GM18526 (cell line): ENCODE measurements around the gene BCL11B.

Experiments used
- POLR2A ChIP-seq: IDR thresholded peaks from 3 replicates; pipeline ENCODE4 v1.6.1; 2011; ENCODE audit not compliant: insufficient read length; ENCODE audit errors: extremely low read depth

BCL11B gene

GRCh38 chr14:99304208-99304607 is 32.2 kb upstream of the BCL11B start:
- no peak for TF ChIP-seq POLR2A

- TF ChIP-seq POLR2A: no peak
Measured at GRCh38 chr14:99300190-99300589, 28.2 kb upstream of the BCL11B start.

- no peak for TF ChIP-seq POLR2A
Measured at GRCh38 chr14:99296517-99296916, 24.5 kb upstream of the BCL11B start.

DNA sequence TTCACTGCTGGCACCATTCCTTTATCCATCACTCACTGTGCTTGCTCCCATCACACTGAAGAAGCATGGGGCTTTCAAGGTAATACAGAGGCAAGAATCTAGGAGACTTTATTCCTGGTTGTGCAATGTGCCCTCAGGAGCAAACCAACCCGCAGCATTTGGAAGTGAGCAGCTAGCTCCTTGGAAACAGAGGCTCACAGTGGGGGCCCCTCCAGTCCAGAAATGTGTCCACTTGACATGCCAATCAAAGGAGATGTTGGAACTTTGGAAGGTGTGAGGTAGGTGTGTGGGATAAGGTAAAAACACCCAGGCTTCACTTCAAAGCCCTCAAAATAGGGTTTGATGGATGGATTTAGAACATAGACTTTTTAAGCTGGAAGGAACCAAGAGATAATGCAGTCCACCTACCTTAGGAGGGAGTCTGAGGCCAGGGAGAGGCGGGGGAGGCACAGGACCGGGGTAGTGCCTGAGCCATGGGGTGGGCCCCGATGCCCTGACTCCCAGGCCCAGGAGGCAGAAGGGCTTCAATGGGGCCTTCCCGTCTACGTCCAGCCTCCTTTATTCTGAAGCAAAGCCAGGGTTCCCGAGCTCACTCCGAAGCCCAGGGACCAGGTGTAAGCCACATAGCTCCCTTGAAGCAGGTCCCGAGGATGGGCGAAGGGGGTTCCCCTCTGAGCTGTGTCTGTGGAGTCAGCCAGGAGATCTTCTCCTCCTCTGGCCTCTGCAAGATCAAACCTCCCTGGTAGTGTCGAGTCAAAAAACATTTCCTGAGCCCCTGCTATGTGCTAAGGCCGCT is 17.6 kb upstream of the BCL11B start:
- TF ChIP-seq POLR2A: no peak

DNA sequence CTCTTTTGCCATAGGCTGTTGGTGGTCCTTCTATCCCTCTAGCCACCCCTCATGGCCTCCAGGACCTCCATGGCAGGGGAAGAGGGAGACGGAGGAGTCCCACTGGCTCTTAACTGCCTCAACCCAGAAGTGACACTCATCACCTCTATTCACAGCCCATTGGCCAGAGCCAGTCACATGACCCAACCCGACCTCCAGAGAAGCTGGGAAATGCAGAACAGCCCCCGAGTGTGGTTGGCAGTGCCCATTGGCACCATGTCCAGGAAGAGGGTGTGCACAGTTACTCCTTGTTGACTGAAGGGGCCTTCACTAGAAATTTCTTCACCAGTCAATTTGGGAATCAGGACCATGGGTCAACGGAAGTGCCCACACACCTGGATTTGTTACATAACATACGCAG is 17.0 kb upstream of the BCL11B start:
- no peak for TF ChIP-seq POLR2A

GRCh38 chr14:99287269-99287942 is 15.4 kb upstream of the BCL11B start:
- TF ChIP-seq POLR2A: no peak

GRCh38 chr14:99286761-99287160 is 14.8 kb upstream of the BCL11B start:
- no peak for TF ChIP-seq POLR2A

DNA sequence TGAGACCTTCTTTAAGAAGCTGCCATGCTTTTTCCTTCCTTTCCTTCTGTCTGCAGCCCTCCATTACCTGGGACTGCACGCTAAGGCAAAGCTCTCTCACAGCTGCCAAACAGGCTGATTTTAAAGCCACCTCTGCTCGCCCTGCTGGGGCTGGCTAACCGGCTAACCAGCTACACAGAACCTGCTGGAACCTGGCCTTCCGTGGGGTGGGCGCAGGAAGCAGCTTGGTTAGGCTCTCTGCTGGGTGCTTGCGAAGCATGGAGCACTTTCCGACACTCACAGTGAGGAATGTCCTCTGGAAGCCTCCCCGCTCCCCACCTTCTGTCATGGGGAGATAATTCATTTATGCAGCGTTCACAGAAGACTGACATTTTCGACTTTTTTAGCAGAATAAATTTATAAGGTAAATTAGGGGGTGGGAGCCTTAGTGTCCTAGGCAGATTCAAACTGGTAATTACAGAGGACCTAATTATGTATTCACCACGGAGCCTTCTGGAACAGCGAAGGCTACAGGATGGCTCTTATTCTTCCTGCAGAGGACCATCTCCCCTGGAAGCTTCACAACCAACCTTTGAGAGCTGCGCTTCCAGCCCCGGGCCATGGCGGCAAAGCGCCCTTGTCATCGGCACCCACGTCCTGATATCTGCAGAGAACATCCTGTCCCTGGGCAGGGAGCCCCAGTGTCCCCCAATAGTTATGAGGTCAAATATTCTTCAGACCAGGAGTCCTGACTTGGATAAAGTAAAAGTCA is 12.4 kb upstream of the BCL11B start:
- TF ChIP-seq POLR2A: no peak

- TF ChIP-seq POLR2A: no peak
Measured at GRCh38 chr14:99282261-99283050, 10.5 kb upstream of the BCL11B start.

DNA sequence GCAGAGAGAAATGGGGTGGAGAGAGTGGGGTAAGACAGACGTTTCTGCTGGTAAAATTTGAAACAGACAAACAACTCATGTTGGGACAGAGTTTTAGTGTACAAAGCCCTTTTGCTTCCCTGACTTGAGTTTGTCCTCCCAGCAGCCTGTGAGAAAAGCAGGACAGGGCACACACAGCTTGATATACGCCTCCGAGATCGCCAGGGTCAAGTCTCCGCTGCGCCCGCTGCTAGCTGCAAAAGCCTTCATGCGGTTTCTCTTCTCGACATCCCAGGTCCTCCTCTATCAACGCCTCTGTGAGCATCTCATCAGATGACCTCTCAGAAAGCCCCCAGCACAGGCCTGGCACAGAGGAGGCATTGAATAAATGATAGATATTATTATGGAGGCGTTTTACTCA is 9.4 kb upstream of the BCL11B start:
- no peak for TF ChIP-seq POLR2A

DNA sequence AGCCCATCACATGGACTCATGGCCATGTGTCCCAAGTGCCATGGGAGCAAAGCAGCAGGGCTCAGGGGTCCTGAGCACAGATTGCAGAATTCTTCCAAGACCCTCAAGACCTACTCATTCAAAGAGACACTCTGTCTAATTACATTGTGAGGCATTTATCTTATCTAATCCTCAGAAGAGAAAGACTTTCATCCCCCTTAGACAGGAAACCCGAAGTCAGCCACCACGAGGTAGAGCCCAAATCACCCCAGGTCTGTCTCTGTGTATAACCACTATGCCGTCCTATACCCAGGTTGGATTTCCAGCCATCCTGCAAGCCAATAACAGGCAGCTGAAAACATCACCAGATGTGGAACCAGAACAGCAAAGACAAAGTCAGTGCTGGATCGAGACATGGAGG is 8.9 kb upstream of the BCL11B start:
- TF ChIP-seq POLR2A: no peak

DNA sequence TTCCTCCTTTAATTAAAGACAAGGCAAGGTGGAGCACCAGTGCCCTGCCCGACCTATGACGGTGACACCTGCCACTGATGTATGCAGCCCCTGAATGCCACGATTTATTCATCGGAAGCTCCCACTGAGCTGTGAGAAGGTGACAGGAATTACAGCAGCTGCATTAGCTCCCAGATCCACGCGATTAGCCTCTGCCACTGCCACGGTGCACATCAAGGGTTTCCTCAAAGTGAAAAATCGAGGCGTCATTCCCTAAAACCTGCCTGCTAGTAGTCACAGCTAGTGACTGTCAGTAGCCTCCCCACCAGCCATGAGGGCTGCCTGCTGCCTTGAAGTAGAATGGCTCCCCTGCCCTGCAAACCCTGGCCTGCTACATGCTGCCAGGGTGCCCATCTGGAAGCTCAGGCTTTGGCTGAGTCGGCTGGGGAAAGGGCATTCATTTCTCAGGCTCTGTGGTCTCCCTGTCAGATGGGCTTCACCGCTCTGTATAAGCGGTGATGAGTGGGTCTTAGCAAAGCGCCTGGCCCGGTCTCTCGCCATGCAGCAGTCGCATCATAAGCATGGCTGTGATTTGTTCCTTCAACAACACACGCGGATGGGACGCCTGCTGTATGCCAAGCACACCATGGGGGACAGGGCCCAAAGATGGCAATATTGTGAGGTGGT is 8.2 kb upstream of the BCL11B start:
- no peak for TF ChIP-seq POLR2A

GRCh38 chr14:99278836-99279235 is 6.8 kb upstream of the BCL11B start:
- no peak for TF ChIP-seq POLR2A

GRCh38 chr14:99277530-99277929 is 5.5 kb upstream of the BCL11B start:
- no peak for TF ChIP-seq POLR2A

DNA sequence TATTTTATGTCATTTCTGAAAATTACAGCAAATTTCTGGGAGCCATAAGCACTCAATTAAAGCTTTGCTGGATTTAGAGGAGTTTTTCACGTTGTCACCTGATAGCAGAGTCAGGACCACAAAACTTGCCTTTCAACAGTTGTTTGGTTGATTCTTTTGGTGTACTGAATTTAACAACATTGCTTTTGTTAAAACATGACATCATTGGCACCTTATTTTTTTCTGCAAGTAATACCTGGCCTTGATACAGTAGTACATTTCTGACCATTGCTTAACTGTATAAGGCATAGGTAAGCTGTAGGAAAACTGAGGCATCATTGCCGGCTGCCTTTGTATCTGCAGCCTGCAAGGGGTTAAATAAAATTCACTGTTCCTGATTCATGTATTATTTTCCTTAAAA is 4.5 kb upstream of the BCL11B start:
- TF ChIP-seq POLR2A: no peak
